WTC11 (cell line): ENCODE data around the gene GPR135. TPM values are rescaled to one million over a fixed set of nuclear protein-coding genes. Genes with fewer than 3 reads are reported as not detected.

Experiments
- ATAC-seq: fragments of 200-7000 bp; cut with Tn5 transposase; 2 replicates; pipeline ENCODE4 v1.10.0; 2021; ENCODE audit warnings: mild to moderate bottlenecking, moderate library complexity
- CTCF ChIA-PET: fragments of 300-600 bp; sonication (Branson Sonifier 250); formaldehyde crosslinking; loops from one replicate; lab custom pipeline; 2021; ENCODE audit warnings: antibody characterized with exemption; lab: Charles Lee
- POLR2A ChIA-PET: fragments of 350-600 bp; sonication (Branson Sonifier 250); formaldehyde crosslinking; loops from one replicate; lab custom pipeline; 2021; ENCODE audit warnings: antibody characterized with exemption; lab: Charles Lee
- DNase-seq: peaks from one replicate; pipeline ENCODE4 v3.0.0; 2021; ENCODE audit warnings: low spot score
- H3K27ac Mint-ChIP-seq: 2 replicates; pipeline ENCODE4 v1.8.0; 2021; ENCODE audit warnings: mixed read lengths
- H3K27me3 Mint-ChIP-seq: 2 replicates; pipeline ENCODE4 v1.8.0; 2021; ENCODE audit warnings: low read depth, mild to moderate bottlenecking, moderate library complexity, mixed read lengths
- H3K36me3 Mint-ChIP-seq: 2 replicates; pipeline ENCODE4 v1.8.0; 2021; ENCODE audit warnings: mixed read lengths
- H3K4me1 Mint-ChIP-seq: 2 replicates; pipeline ENCODE4 v1.8.0; 2022; ENCODE audit warnings: mixed read lengths
- H3K4me3 Mint-ChIP-seq: 2 replicates; pipeline ENCODE4 v1.8.0; 2021; ENCODE audit warnings: mild to moderate bottlenecking, moderate library complexity, mixed read lengths
- H3K9me3 Mint-ChIP-seq: 2 replicates; pipeline ENCODE4 v1.8.0; 2021; ENCODE audit warnings: mixed read lengths
- AFF4 ChIP-seq: sonication (generic); formaldehyde crosslinking; IDR thresholded peaks from 2 replicates; pipeline ENCODE4 v1.8.1; 2023; ENCODE audit warnings: mild to moderate bottlenecking, missing genetic modification reagents, borderline replicate concordance
- ARID4B ChIP-seq: sonication (generic); formaldehyde crosslinking; IDR thresholded peaks from 2 replicates; pipeline ENCODE4 v1.8.0; 2023; ENCODE audit warnings: missing genetic modification reagents, mild to moderate bottlenecking, borderline replicate concordance
- CREM ChIP-seq: sonication (generic); formaldehyde crosslinking; IDR thresholded peaks from 2 replicates; pipeline ENCODE4 v1.8.1; 2022; ENCODE audit warnings: mild to moderate bottlenecking, missing genetic modification reagents, moderate library complexity
- ERG ChIP-seq: fragments of 250-450 bp; sonication (Bioruptor Pico); IDR thresholded peaks from 2 replicates; pipeline ENCODE4 v1.8.0; 2021; ENCODE audit warnings: mild to moderate bottlenecking
- FOXP4 ChIP-seq: sonication (generic); formaldehyde crosslinking; IDR thresholded peaks from 2 replicates; pipeline ENCODE4 v1.8.0; 2022; ENCODE audit warnings: mild to moderate bottlenecking, missing genetic modification reagents
- GABPB1 ChIP-seq: sonication (generic); formaldehyde crosslinking; IDR thresholded peaks from 2 replicates; pipeline ENCODE4 v1.8.1; 2023; ENCODE audit warnings: mild to moderate bottlenecking, missing genetic modification reagents
- NFATC4 ChIP-seq: fragments of 250-450 bp; sonication (Bioruptor Pico); IDR thresholded peaks from 2 replicates; pipeline ENCODE4 v1.9.0; 2021; ENCODE audit warnings: mild to moderate bottlenecking
- SMAD3 ChIP-seq: sonication (generic); formaldehyde crosslinking; IDR thresholded peaks from 2 replicates; pipeline ENCODE4 v1.8.0; 2022; ENCODE audit warnings: missing genetic modification reagents, mild to moderate bottlenecking, borderline replicate concordance
- STAT6 ChIP-seq: sonication (generic); formaldehyde crosslinking; conservative IDR thresholded peaks from 2 replicates; pipeline ENCODE4 v1.8.1; 2023; ENCODE audit warnings: mild to moderate bottlenecking, low read depth, missing genetic modification reagents, moderate library complexity
- TCF7 ChIP-seq: sonication (generic); formaldehyde crosslinking; IDR thresholded peaks from 2 replicates; pipeline ENCODE4 v1.8.0; 2022; ENCODE audit warnings: mild to moderate bottlenecking, low read depth, missing genetic modification reagents, moderate library complexity
- TP53 ChIP-seq: sonication (generic); formaldehyde crosslinking; IDR thresholded peaks from 2 replicates; pipeline ENCODE4 v1.8.1; 2023; ENCODE audit warnings: mild to moderate bottlenecking, missing genetic modification reagents
- ZNF263 ChIP-seq: sonication (generic); formaldehyde crosslinking; IDR thresholded peaks from 2 replicates; pipeline ENCODE4 v1.8.1; 2022; ENCODE audit warnings: low read depth, mild to moderate bottlenecking, moderate library complexity, missing genetic modification reagents
- ZNF425 ChIP-seq: fragments of 250-450 bp; sonication (Bioruptor Pico); conservative IDR thresholded peaks from 2 replicates; pipeline ENCODE4 v1.9.0; 2021; ENCODE audit warnings: mild to moderate bottlenecking
- ZSCAN18 ChIP-seq: fragments of 250-450 bp; sonication (Bioruptor Pico); IDR thresholded peaks from 2 replicates; pipeline ENCODE4 v2.1.2; 2022; ENCODE audit warnings: mild to moderate bottlenecking, moderate library complexity
- total RNA-seq: library from RNA; stranded (reverse); gene quantifications from 3 replicates; pipeline ENCODE4 v1.2.3, GENCODE V29; 2021

Gene GPR135
- total RNA-seq, 1 experiment from 2014 or later: 1.7 TPM

- no peak for TF ChIP-seq ARID4B (CRISPR knock-in tag)
- TF ChIP-seq SMAD3: no peak
- TF ChIP-seq CREM (CRISPR knock-in tag): no peak
- TF ChIP-seq, all 79 proteins: peak for 0
Observed at GRCh38 chr14:59454139-59454538, 11.0 kb downstream of the GPR135 start (continued).

- ATAC-seq (no peak), DNase-seq (no peak)
- ChIA-PET POLR2A (no interaction called here), CTCF (no interaction called here)
- Mint-ChIP-seq H3K9me3 (peaks cover 3% of the 10 kb centered on the region; the same call in 1 of the 2 replicates), H3K4me3 (no peak overlapping the region), H3K27ac (no peak overlapping the region), H3K27me3 (no peaks in the 10 kb centered on the region), H3K36me3 (peaks cover 9% of the 10 kb centered on the region; the same call in 1 of the 2 replicates), H3K4me1 (no peaks in the 10 kb centered on the region)
- no peak for TF ChIP-seq FOXP4 (CRISPR knock-in tag)
- no peak for TF ChIP-seq ZNF263
- TF ChIP-seq GABPB1 (CRISPR knock-in tag): no peak
- TF ChIP-seq TCF7 (CRISPR knock-in tag): no peak
- no peak for TF ChIP-seq ERG (CRISPR knock-in tag)
- no peak for TF ChIP-seq SMAD3
- TF ChIP-seq ZNF425: no peak
- TF ChIP-seq STAT6 (CRISPR knock-in tag): no peak
- no peak for TF ChIP-seq NFATC4 (CRISPR knock-in tag)
- TF ChIP-seq ZSCAN18: no peak
- TF ChIP-seq TP53 (CRISPR knock-in tag): no peak
- no peak for TF ChIP-seq AFF4 (CRISPR knock-in tag)
Observed at GRCh38 chr14:59451849-59452248, 13.3 kb downstream of the GPR135 start.
